Hepatic stellate cell (primary cell): ENCODE data around the gene ZG16B.

Experiments
- DNase-seq: peaks from one replicate; pipeline ENCODE4 v3.0.0; 2011; ENCODE audit warnings: low spot score

Gene ZG16B

DNA sequence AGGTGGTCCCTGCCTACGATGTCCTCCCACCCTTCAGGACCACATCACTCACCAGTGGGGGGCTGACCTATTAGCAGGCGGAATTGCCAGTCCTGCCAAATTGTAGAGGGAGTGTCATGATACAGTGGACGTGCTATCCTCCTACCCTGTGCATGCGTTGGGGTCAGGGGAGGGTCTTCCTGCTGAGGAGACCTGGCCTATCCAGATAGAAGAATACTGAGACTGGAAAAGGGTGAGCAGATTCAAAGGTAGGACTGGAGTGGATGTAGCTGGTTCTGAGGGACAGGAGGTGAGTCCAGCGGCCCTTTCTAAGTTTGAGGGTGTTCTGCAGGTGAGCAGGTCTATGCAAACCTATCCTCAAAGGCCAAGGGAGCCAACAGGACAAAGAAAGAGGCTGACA lies 23.8 kb upstream of the ZG16B start:
- no peak for DNase-seq

DNA sequence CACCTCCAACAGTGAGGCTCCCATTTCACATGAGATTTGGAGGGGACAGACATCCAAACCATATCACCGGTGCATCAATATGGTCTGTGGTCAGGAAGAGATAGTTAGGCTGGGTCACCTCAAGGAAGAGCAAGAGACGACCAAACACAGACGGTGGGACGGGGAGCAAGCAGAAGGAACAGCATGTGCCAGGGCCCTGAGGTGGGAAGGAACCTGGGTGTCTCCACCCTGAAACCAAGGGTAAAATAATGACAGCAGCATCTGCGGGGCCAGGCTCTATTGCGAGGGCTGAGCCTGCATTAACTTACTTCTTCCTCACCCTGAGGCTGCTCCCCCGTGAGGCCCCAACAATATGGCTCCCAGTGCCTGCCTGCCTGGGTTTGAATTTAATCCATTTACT lies 21.9 kb upstream of the ZG16B start:
- no peak for DNase-seq

DNA sequence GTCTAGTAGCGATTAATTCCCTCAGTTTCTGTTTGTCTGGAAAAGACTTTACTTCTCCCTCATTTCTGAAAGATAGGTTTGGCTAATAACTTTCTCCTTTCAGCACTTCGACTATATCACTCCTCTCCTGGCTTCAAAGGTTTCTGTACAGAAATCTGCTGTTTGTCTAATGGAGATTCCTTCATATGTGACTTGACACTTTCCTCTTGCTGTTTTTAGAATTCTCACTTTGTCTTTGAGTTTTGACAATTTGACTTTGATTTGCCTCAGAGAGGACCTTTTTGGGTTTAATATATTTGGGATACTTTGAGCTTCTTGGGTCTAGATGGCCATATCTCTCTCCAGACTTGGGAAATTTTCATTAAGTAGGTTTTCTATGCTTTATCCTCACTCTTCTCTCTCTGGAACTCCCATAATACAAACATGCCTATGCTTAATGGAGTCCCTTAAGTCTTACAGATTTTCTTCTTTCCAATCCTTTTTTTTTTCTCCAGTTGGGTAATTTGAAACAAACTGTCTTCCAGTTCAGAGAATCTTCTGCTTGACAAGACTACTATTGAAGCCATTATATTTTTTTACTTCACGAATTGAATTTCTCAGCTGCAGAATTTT lies 20.8 kb upstream of the ZG16B start:
- DNase-seq = no peak

DNA sequence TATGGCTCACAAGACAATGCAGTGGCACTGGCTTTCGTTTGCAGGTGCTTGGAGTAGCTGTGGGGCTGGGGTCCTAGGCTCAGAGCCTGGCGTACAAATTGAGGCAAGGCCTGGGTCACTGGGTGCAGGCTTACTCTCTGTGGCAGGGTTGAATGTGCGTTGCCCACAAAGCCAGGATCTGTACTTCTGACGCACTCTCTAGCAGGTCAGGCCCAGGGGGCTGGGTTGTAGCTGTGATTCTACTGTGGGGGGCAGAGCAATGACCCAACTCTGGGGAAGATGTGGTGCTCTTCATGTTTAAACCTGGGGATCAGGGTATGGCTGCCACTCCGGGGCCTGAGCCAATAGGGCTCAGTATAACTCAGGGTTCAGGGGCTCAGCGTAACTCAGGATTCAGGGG lies 19.5 kb upstream of the ZG16B start:
- no peak for DNase-seq

DNA sequence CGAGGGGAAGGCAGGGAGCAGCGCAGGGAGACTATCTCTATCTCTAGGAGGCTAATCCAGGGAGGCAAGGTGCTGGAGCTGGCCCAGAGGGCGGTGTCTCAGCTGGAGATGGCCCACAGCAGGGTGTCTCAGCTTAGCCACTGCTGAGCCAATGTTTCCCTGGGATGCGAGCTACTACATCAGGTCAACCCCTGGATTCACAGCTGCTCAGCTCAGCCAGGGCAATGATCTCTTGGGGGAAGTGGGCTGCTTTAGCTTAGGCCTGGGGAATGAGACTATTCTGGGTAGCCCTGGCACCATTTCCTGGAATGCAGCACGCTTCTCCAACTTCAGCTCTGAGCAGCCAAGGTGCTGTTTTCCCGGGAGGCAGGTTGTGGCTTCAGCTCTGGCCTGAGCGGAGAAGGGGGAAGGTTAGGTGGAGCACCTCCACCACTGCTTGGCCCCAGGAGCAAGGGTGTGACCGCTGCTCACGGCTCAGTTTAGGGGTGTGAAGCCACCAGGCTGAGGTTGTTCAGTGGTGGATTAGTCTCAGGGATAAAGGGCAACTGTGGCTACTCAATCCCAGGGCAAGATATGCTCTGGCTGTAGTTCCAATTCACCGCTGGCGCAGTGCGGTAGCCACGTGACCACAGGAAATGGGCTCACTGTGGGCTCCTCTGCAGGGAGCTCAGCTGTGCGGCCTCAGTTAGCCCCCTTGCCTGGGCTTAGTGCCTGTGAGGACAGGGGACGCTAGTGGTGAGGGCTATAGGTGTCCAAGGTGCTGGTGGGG lies 18.2 kb upstream of the ZG16B start:
- no peak for DNase-seq

DNA sequence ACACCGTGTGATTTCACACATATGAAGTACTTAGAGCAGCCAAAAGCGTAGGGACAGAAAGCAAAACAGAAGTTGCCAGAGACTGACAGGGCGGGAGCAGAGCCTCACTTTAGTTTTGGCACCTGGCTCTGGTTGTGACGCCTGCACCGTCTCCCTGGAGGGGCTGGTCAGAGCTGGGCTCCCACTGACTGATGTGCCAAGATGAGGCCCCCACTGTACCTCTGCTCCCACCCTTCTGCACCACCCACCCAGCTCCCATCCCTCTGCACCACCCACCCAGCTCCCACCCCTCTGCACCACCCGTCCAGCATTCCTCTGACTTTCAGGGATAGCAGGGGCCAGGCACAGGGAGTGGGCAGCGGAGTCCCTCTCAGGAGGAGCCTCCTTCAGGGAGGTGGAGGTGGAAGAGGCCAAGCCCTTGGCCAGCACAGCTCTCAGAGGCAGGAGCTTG lies 16.3 kb upstream of the ZG16B start:
- no peak for DNase-seq

DNA sequence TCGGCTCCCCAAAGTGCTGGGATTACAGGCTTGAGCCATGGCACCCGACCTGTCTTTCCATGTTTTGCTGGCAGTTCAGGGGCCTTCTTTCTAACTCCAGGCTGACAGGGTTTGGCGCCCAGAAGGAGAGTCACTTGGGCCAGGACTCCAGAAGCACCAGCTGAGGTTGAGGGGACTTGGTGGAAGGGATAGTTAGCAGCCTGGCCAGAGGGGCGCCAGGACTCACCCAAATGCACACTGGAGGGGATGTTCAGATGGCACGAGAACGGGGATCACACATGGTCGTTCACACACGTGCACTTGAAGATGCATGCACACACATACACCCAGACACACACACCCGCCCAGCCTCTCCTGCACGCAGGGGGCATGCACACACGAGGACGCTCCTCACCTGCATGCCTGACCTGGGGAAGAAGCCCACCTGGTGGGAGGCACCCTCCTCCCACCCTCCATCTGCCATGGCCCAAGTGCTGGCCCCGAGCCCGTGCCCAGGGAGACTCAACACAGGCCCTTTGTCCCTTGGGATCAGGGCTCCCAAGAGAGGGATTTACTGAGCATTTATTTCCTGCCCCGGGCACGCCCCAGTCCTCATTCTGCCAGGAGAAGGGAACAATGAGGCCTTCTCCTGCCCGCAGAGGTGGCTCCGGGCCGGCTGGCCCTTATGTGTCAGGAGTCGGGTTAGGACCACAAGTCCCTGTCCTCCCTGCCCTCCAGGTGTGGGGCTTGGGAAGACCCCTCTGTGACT lies 15.4 kb upstream of the ZG16B start:
- no peak for DNase-seq

DNA sequence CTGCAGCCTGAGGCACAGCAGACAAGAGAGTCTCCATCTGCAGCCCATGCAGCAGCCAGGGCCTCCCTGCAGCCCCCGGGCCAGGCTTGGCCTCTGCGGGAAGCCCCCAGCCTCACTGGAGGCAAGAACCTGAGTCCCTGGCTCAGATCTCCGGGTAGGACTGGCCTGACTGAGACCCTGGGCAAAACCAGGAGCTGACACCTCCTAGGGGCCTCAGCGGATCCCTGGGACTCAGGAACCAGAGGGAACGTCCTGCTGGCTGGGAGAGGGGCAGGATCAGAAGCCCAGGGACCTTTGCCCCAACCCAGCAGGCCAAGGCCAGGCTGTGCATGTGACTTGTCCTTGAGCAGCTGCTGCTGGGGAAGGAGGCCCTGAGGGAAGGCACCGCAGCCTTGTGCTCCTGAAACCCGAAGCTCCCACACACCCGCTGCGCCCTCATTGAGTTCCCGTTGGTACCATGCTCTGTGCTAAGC lies 14.8 kb upstream of the ZG16B start:
- no peak for DNase-seq

DNA sequence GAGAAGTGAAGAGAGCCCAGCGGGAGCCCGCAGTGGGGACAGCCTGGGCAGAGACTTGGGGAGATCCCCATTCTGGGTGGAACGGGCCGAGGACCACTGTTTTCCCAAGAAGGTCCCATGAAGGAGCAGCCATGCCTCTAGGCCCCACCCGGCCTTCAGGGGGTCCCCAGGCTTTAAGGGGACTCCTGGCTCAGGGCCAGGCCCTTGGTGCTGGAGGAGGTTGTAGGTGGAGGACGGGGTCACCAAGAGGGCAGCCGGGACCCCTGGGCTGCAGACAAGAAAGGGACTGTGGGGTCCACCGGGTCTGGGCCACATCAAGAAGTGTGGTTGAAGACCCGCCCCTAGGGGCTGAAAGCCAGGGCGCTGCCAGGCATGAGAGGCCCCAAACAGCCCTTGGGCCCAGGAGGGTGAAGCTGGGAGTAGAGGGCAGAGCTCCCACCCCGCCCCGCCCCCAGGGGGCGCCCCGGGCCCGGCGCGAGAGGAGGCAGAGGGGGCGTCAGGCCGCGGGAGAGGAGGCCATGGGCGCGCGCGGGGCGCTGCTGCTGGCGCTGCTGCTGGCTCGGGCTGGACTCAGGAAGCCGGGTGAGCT lies 13.3 kb upstream of the ZG16B start, which contains the start of gene PRSS21:
Gene PRSS21, plus strand, starts transcription at position 487 of the 589 bp plus-strand sequence. Its CDS starts 32 bp downstream, at position 519.
- DNase-seq = no peak

DNA sequence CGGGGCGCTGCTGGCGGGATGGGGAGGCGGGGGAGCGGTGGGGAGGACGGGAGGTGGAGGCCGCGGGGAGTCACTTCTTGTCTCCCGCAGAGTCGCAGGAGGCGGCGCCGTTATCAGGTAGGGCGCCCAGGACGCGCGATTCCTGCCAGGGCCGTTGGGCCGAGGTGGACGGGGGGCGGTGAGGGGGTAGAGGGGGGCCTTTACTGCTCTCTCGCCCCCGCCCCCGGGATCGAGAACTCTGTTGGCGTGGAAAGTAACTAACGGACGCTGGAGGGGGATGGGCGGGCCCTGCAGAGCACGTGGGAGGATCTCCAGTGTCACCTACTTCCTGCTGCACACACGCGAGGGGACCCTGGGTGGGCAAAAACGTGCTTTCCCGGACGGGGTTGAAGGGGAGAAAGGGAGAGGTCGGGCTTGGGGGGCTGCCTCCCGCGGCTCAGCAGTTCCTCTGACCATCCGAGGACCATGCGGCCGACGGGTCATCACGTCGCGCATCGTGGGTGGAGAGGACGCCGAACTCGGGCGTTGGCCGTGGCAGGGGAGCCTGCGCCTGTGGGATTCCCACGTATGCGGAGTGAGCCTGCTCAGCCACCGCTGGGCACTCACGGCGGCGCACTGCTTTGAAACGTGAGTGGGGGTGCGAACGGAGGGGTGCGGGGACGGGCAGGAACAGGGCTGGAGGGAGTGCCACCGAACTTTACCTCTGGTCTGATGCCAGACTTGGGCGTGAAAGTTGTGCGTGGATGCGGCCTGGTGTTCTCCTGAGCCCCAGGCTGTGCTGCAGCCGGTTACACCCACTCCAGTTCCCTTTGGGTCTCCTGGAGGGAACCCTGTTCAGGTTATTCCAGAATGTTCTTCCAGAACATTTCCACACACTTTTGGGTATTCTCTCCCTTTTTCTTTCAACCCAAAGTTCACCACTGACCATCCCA lies 12.5 kb upstream of the ZG16B start:
- DNase-seq = no peak

DNA sequence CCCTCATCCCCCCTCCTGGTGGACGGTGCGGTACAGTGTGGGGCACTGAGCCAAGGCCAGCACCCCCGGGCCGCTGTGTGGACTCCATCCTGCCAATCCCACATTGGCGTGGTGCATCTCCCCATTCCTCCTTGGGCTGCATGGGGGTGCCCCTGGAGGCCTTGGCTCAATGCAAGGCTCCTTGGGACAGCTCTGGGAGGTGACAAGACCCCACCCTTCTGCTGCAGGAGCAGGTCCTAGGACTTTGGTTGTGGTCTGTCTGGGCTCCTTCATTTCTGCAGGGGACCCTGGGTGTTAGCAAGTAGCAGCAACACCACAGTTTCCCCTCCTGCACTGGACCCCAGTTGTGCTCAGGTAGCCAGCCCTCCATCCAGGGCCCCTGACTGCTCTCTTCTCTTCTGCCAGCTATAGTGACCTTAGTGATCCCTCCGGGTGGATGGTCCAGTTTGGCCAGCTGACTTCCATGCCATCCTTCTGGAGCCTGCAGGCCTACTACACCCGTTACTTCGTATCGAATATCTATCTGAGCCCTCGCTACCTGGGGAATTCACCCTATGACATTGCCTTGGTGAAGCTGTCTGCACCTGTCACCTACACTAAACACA lies 11.7 kb upstream of the ZG16B start:
- no peak for DNase-seq

DNA sequence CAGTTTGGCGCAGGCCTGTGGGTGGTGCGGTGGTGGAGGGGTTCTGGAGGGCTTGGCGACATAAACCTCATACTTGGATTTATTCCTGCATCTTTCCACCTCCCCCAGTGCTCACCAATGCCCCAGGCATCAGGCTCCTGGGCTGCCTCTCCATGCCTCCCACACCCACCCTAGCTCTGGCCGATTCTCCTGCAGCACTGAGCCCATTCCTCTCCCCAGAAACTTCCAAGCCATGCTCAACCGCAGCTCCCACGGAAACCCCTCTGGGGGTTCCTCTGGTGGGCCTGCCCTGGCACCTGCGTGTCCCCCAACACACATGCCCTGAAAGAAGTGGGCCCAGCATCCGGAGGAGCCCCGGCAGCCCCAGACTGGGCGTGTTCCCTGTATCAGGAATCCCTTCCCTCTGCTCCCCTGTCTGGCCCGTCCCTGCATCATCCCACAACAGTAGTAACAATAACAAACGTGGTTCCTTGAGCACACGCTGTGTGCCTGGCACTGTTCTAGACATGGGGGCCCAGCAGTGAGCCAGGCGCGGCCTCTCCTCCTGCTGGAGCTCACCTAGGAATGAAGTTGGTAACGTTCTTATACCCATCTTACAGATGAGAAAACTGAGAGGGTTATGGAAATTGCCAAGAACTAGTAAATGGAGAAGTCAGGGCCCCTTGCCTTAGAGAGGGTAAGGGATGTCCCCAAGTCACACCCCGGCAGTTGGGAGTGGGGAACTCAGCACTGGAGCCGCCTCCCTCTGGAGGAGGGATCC lies 10.7 kb upstream of the ZG16B start:
- no peak for DNase-seq

DNA sequence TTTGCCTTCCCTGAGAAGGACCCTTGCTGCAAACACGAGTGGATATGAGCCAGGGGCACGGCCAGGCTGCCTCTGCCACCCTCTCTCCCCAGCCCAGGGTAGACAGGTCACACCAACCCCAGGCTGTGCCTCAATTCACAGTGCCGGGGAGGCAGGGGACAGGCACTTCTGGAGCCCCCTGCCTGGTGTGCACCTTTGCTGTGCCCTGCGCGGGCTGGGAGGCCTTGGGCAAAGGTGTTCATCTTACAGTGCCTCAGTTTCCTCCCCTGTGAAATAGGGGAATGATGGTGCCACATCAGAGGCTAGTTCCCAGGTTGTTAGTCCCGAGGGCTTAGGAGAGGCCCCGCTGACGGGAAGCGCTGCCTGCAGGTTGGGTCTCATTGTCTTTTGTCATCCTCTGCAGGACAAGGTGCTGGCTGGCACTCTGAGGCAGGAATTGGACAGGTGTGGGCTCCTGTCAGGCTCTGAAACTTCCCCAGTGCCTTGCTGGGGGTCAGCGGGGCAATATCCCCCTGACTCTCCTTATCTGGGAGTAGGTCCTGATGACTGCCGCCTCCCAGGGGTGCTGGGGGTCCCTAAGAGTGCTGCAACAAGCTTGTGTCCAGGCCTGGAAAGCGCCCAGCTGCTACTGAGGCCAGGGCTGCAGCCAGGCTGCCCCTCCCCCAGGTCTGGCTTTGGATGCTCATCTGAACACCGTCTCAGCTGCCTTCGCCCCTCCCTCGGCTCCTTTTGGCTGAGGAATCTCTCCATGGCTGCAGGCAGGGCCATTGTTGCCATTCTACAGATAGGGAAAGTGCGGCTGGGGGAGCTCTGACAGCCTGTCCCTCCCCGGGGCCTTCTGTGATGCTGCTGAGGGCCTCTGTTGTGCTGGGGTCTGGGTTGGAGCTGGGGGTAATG lies 9.9 kb upstream of the ZG16B start:
- DNase-seq = no peak

DNA sequence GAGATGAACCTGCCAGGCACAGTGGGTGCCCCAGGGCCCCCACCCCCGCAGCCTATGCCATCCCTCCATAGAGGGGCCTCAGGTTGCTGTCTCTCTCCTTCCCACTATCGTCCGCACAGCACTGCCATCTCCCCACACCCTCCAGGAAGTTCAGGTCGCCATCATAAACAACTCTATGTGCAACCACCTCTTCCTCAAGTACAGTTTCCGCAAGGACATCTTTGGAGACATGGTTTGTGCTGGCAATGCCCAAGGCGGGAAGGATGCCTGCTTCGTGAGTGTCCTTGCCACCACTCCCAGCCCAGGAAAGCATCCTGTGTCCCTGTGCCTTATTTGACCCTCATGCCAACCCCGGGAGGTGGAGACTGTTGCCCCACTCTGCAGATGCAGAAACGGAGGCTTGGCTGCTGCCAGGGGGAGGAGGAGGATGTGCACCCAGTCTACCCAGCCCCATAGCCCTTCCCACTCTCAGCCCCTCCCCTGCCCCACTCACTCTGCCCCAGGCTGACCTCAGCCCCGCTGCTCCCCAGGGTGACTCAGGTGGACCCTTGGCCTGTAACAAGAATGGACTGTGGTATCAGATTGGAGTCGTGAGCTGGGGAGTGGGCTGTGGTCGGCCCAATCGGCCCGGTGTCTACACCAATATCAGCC lies 9.1 kb upstream of the ZG16B start:
- no peak for DNase-seq

DNA sequence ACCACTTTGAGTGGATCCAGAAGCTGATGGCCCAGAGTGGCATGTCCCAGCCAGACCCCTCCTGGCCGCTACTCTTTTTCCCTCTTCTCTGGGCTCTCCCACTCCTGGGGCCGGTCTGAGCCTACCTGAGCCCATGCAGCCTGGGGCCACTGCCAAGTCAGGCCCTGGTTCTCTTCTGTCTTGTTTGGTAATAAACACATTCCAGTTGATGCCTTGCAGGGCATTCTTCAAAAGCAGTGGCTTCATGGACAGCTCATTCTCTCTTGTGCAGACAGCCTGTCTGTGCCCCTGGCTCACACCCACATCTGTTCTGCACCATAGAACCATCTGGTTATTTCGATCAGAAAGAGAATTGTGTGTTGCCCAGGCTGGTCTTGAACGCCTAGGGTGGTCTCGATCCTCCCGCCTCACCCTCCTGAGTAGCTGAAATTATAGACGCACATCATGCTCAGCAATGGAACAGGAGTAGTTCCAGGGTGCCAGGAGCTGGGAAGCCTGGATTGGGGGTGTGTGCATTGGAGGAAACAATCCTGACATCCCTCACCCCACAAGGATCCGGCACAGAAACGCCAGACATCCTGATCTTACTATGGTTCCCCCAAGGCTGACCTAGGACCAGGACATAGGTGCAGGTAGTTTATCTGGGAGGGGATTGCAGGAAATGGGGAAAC lies 8.5 kb upstream of the ZG16B start:
- DNase-seq = no peak

DNA sequence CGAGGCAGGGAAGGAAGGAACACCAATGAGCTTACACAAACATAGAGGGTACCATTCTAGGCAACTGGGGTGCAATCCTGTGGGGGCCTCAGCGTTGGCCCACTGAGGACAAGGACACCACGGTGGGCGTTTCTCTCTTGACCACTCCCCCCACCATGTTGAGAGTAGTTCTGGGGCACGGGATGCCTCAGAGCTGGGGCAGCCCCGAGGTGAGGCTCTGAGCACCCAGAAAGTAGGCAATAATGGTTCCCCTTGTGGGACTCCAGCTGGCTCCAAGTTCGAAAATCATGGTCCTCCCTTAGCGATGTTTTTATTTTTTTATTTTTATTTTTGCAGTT lies 8.0 kb upstream of the ZG16B start:
- no peak for DNase-seq

DNA sequence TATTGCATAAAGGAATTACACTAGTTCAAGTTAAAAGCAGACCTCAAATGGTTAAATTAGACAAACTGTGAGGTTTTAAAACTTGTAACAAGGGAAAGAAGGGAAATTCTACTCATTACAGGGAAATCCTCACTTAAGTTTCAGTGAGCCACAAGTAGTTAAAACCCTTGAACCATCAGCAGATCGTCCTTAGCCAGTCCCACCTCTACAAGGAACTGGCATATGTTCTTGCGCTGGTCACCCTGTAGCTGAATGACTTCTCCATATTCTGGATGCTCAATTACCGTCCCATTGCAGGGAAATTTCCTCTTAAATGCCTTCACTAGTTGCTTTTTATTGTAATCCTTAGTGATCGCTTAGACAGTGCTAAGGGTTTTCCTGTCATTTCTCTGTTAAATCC lies 7.6 kb upstream of the ZG16B start:
- DNase-seq = no peak

DNA sequence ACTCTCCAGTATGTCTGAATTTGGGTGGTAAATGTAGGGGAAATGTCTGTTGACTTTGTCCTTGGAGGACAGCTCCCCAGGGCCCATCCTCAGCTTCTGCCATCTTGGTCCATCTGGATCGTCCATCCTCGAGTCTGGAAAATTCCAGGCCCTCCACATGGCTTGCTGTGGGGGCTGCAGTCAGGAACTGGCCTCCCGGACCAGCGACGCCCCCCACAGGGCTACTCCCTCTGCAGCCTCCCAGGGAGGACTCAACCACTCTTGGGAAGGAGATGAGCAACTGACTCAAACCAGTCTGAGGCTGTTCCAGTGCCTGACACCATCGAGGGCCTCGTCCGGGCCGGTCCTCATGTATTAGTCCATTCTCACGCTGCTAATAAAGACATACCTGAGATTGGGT lies 5.5 kb upstream of the ZG16B start:
- DNase-seq = no peak
